H1 (cell line): ENCODE data around the gene HORMAD2. TPM values are rescaled to one million over a fixed set of nuclear protein-coding genes. Genes with fewer than 3 reads are reported as not detected.

ENCODE experiments used
- CTCF ChIA-PET: fragments of 300-600 bp; sonication (Branson Sonifier 250); formaldehyde crosslinking; loops from one replicate; lab custom pipeline; 2021; ENCODE audit not compliant: partially characterized antibody; lab: Charles Lee
- POLR2A ChIA-PET: fragments of 300-600 bp; sonication (Branson Sonifier 250); formaldehyde crosslinking; loops from one replicate; lab custom pipeline; 2021; ENCODE audit warnings: inconsistent platforms; ENCODE audit not compliant: partially characterized antibody; lab: Charles Lee
- DNase-seq, 2 experiments: peaks; one replicate each; pipeline versions ENCODE4 v3.0.0 to v3.0.0-alpha.2; 2010 to 2022; ENCODE audit warnings: low spot score in 2 of 2, low read depth in 1 of 2, mixed read lengths in 1 of 2
- FAIRE-seq: peaks from 2 replicates; lab custom pipeline; 2011; peaks lifted over from hg19 to GRCh38; lab: Jason Lieb, UNC
- H2AFZ ChIP-seq: 2 replicates; pipeline ENCODE4 v1.8.1; 2012; ENCODE audit warnings: low read length, inconsistent platforms
- H2AK5ac ChIP-seq: 2 replicates; pipeline ENCODE4 v1.6.1; 2013; ENCODE audit warnings: low read depth, low read length
- H2BK120ac ChIP-seq: replicated peaks from 2 replicates; pipeline ENCODE3; 2013; ENCODE audit warnings: low read depth, low read length, inconsistent platforms
- H2BK12ac ChIP-seq: 2 replicates; pipeline ENCODE4 v1.6.1; 2013; ENCODE audit warnings: low read depth, low read length
- H2BK15ac ChIP-seq: 2 replicates; pipeline ENCODE4 v1.6.1; 2013; ENCODE audit warnings: low read length
- H2BK20ac ChIP-seq: 2 replicates; pipeline ENCODE4 v1.6.1; 2013; ENCODE audit warnings: low read length
- H2BK5ac ChIP-seq: 2 replicates; pipeline ENCODE4 v1.6.1; 2013; ENCODE audit warnings: low read depth, low read length
- H3K14ac ChIP-seq: 2 replicates; pipeline ENCODE4 v1.6.1; 2013; ENCODE audit warnings: inconsistent platforms; ENCODE audit not compliant: insufficient read length
- H3K18ac ChIP-seq: 2 replicates; pipeline ENCODE4 v1.6.1; 2013; ENCODE audit warnings: low read length; ENCODE audit errors: extremely low read depth
- H3K23ac ChIP-seq: 2 replicates; pipeline ENCODE4 v1.6.1; 2013; ENCODE audit warnings: inconsistent platforms; ENCODE audit not compliant: insufficient read length
- H3K23me2 ChIP-seq: 2 replicates; pipeline ENCODE4 v1.6.1; 2013; ENCODE audit warnings: low read depth, low read length
- H3K27ac ChIP-seq: 2 replicates; pipeline ENCODE4 v1.6.1; 2011; ENCODE audit warnings: low read depth, low read length, inconsistent platforms
- H3K27me3 ChIP-seq, 4 experiments: replicated peaks in 1 of 4; 1 replicate in 1 of 4; 2 replicates in 3 of 4; pipeline versions ENCODE4 v1.6.1 to v1.8.1; 2011 to 2013; ENCODE audit warnings: low read length in 3 of 4, mild to moderate bottlenecking in 3 of 4, inconsistent platforms in 2 of 4, mixed read lengths in 2 of 4, moderate library complexity in 1 of 4; ENCODE audit not compliant: control insufficient read depth in 3 of 4, insufficient read depth in 3 of 4; ENCODE audit errors: extremely low read depth in 1 of 4
- H3K36me3 ChIP-seq, 4 experiments: 2 replicates each; pipeline versions ENCODE4 v1.6.1 to v1.8.1; 2011 to 2013; ENCODE audit warnings: mild to moderate bottlenecking in 4 of 4, low read length in 3 of 4, moderate library complexity in 2 of 4, control low read depth in 1 of 4, inconsistent platforms in 1 of 4; ENCODE audit not compliant: insufficient read depth in 4 of 4, control insufficient read depth in 2 of 4
- H3K4ac ChIP-seq: replicated peaks from 2 replicates; pipeline ENCODE3; 2013; ENCODE audit warnings: low read length, low read depth, mixed read lengths, inconsistent platforms; ENCODE audit not compliant: insufficient read length
- H3K4me1 ChIP-seq, 4 experiments: replicated peaks in 1 of 4; 1 replicate in 1 of 4; 2 replicates in 3 of 4; pipeline versions ENCODE4 v1.6.1 to v1.8.1; 2011 to 2013; ENCODE audit warnings: low read length in 3 of 4, inconsistent platforms in 2 of 4, mixed read lengths in 1 of 4; ENCODE audit not compliant: insufficient read depth in 4 of 4, control insufficient read depth in 3 of 4
- H3K4me2 ChIP-seq, 2 experiments: 2 replicates each; pipeline versions ENCODE4 v1.6.1 to v1.8.1; 2011 to 2013; ENCODE audit warnings: low read depth in 2 of 2, low read length in 2 of 2, control low read depth in 1 of 2, inconsistent platforms in 1 of 2, mild to moderate bottlenecking in 1 of 2; ENCODE audit not compliant: insufficient read depth in 1 of 2
- H3K4me3 ChIP-seq, 4 experiments: fragments of 200-600, 300-600 bp in 1 of 4; sonication (generic), shearing (Covaris generic), sonication (Bioruptor Twin) in 1 of 4; 2 replicates each; pipeline versions ENCODE4 v1.5.1 to v1.8.1; 2011 to 2016; ENCODE audit warnings: low read length in 4 of 4, low read depth in 3 of 4, control low read depth in 2 of 4, inconsistent platforms in 2 of 4, mild to moderate bottlenecking in 2 of 4, mixed read lengths in 1 of 4, moderate library complexity in 1 of 4; ENCODE audit not compliant: insufficient read depth in 2 of 4; ENCODE audit errors: extremely low read depth in 1 of 4
- H3K56ac ChIP-seq: replicated peaks from 2 replicates; pipeline ENCODE3; 2013; ENCODE audit warnings: low read depth, mild to moderate bottlenecking, mixed read lengths, low read length, inconsistent platforms; ENCODE audit not compliant: insufficient read length
- H3K79me1 ChIP-seq: 2 replicates; pipeline ENCODE4 v1.6.1; 2013; ENCODE audit warnings: low read depth, low read length, control low read depth
- H3K79me2 ChIP-seq, 2 experiments: 2 replicates each; pipeline versions ENCODE4 v1.6.1 to v1.8.1; 2012 to 2013; ENCODE audit warnings: low read length in 2 of 2, mild to moderate bottlenecking in 2 of 2, inconsistent platforms in 1 of 2; ENCODE audit not compliant: insufficient read depth in 2 of 2, control insufficient read depth in 1 of 2
- H3K9ac ChIP-seq, 4 experiments: replicated peaks in 1 of 4; 1 replicate in 1 of 4; 2 replicates in 3 of 4; pipeline versions ENCODE4 v1.6.1 to v1.8.1; 2011 to 2013; ENCODE audit warnings: low read depth in 3 of 4, low read length in 3 of 4, control low read depth in 2 of 4, mild to moderate bottlenecking in 2 of 4, moderate library complexity in 2 of 4, inconsistent platforms in 1 of 4; ENCODE audit errors: extremely low read depth in 1 of 4
- H3K9me3 ChIP-seq, 2 experiments: 2 replicates each; pipeline versions ENCODE4 v1.6.1 to v1.8.1; 2012 to 2013; ENCODE audit warnings: mild to moderate bottlenecking in 2 of 2, moderate library complexity in 2 of 2, control low read depth in 1 of 2, inconsistent platforms in 1 of 2, low read depth in 1 of 2, low read length in 1 of 2, mixed read lengths in 1 of 2; ENCODE audit not compliant: insufficient read depth in 2 of 2
- H4K20me1 ChIP-seq, 2 experiments: replicated peaks in 1 of 2; 2 replicates each; pipeline versions ENCODE3 to v1.8.1; 2011 to 2013; ENCODE audit warnings: inconsistent platforms in 2 of 2, low read length in 2 of 2, mild to moderate bottlenecking in 1 of 2; ENCODE audit not compliant: insufficient read depth in 2 of 2, control insufficient read depth in 1 of 2
- H4K5ac ChIP-seq: 2 replicates; pipeline ENCODE4 v1.6.1; 2013; ENCODE audit warnings: low read length, low read depth, mixed read lengths, inconsistent platforms; ENCODE audit not compliant: insufficient read length
- H4K8ac ChIP-seq: 2 replicates; pipeline ENCODE4 v1.8.0; 2013; ENCODE audit warnings: mild to moderate bottlenecking, moderate library complexity, low read length, inconsistent platforms; ENCODE audit not compliant: insufficient read depth; ENCODE audit errors: extremely low read depth
- H4K91ac ChIP-seq: replicated peaks from 2 replicates; pipeline ENCODE3; 2013; ENCODE audit warnings: low read length, mixed read lengths, inconsistent platforms; ENCODE audit not compliant: insufficient read length
- CHD2 ChIP-seq: IDR thresholded peaks from 2 replicates; pipeline ENCODE4 v1.6.1; 2012; ENCODE audit warnings: low read length, improper control_type of control experiment
- MAX ChIP-seq: IDR thresholded peaks from 2 replicates; pipeline ENCODE4 v1.6.1; 2012; ENCODE audit warnings: inconsistent platforms
- PHF8 ChIP-seq: fragments of 200-600 bp; sonication (generic); conservative IDR thresholded peaks from 2 replicates; pipeline ENCODE4 v1.7.1; 2012; ENCODE audit warnings: low read depth, mild to moderate bottlenecking, inconsistent platforms, low read length, moderate library complexity
- WGBS, 2 experiments: shearing (Covaris generic) in 1 of 2; methylation state at CpG; one replicate each; pipeline versions ENCODE4 v1.1.6 to v1.1.7; 2013 to 2015; ENCODE audit warnings: low lambda C conversion rate in 2 of 2, mixed read lengths in 2 of 2, inconsistent platforms in 1 of 2, low coverage in 1 of 2, missing lambda C conversion rate in 1 of 2; ENCODE audit not compliant: insufficient replicate concordance in 2 of 2, insufficient coverage in 1 of 2, insufficient read length in 1 of 2; ENCODE audit errors: extremely low coverage in 1 of 2, missing lambda C conversion rate in 1 of 2; 5-methylcytosine and 5-hydroxymethylcytosine counted together
- polyA plus RNA-seq, 7 experiments: library from polyadenylated mRNA; depleted of rRNA in 3 of 7; stranded (reverse) in 5 of 7; unstranded in 2 of 7; fragments of >200 nt in 5 of 7; fragments of 200-250 nt in 2 of 7; gene quantifications; 1 replicate in 5 of 7; 2 replicates in 1 of 7; 4 replicates in 1 of 7; pipeline versions ENCODE4 v1.2.1 to v1.2.3, GENCODE V29; 2011 to 2013; ENCODE audit warnings: missing spikeins in 2 of 7, mixed read lengths in 2 of 7
- total RNA-seq: library from RNA; stranded (reverse); fragmentation: NEBNext Ultra II Directional; extraction: Animal tissue kit (Norgen Biotek cat#: 25700); gene quantifications from 2 replicates; pipeline ENCODE4 v1.2.1, GENCODE V29; 2021

HORMAD2 gene
- total and polyA plus RNA-seq, 2 of the 8 experiments (the other 6 are each of a cell fraction or from before 2014, with no cell fraction given): 0.03 TPM; not detected in 1

GRCh38 chr22:30190574-30190973, 110.3 kb downstream of the HORMAD2 start:
- POLR2A ChIA-PET: interaction anchor here (1.3 to 1.5 kb wide), 2 partner anchors 9 to 24 kb away, joined by 3 to 4 read pairs; no protein-coding TSS in a partner anchor
- H3K27ac ChIP-seq: no peak overlapping the region

More at GRCh38 chr22:30190574-30190973, 110.3 kb downstream of the HORMAD2 start:
- Histone ChIP-seq H4K20me1 (no peaks in the 10 kb centered on the region), H2AFZ (no peak overlapping the region), H4K8ac (no peak overlapping the region), H3K23ac (no peak overlapping the region), H2BK20ac (no peak overlapping the region), H3K27me3 (no peaks in the 10 kb centered on the region; a peak in 1 of 7 replicates), H3K4me2 (no peak overlapping the region), H3K56ac (no peak overlapping the region), H3K36me3 (no peaks in the 10 kb centered on the region), H3K4ac (no peak overlapping the region), H4K91ac (no peak overlapping the region), H3K4me3 (no peak overlapping the region), H3K18ac (no peak overlapping the region), H2BK12ac (no peak overlapping the region), H3K9ac (no peak overlapping the region), H3K4me1 (peaks cover 0 to 6% (median 2%) of the 10 kb centered on the region in 4 experiments; a peak in 4 of 7 replicates), H3K9me3 (no peaks in the 10 kb centered on the region), H3K23me2 (no peaks in the 10 kb centered on the region), H2AK5ac (no peak overlapping the region), H3K79me2 (no peaks in the 10 kb centered on the region), H2BK5ac (no peak overlapping the region), H3K14ac (no peak overlapping the region), H2BK120ac (no peak overlapping the region), H4K5ac (no peak overlapping the region), H3K79me1 (no peaks in the 10 kb centered on the region), H2BK15ac (no peak overlapping the region)
- CTCF ChIA-PET: interaction anchor here (0.7 to 2.6 kb wide), 4 partner anchors 14 to 200 kb away, joined by 3 to 6 read pairs (median 4); no protein-coding TSS in a partner anchor
- FAIRE-seq (no peak), DNase-seq (no peak)
- WGBS, 2 experiments: 91% methylated on average over 1 of the region's 1 CpG; no CpG with 5 or more reads in 1 of the 2 experiments
- no peak for TF ChIP-seq CHD2
- TF ChIP-seq MAX: no peak
- TF ChIP-seq PHF8: no peak
